Amniotic stem cell (primary cell): ENCODE results near the gene CDH1.
"Not testable (repeated sequence)": the region's sequence is repeated elsewhere in the genome, so short reads cannot be mapped to it uniquely, and the experiment has no call there.

Experiments
- DNase-seq: peaks from one replicate; lab custom pipeline; 2025; lab: John Stamatoyannopoulos, UW

CDH1 gene

GRCh38 chr16:68737046-68737729, at the start of gene CDH1:
Gene CDH1, plus strand, starts transcription at chr16:68737292. Its CDS starts 124 bp downstream, at chr16:68737416.
- no peak for DNase-seq

GRCh38 chr16:68689921-68690320, 47.2 kb upstream of the CDH1 start:
- DNase-seq = no peak

DNA sequence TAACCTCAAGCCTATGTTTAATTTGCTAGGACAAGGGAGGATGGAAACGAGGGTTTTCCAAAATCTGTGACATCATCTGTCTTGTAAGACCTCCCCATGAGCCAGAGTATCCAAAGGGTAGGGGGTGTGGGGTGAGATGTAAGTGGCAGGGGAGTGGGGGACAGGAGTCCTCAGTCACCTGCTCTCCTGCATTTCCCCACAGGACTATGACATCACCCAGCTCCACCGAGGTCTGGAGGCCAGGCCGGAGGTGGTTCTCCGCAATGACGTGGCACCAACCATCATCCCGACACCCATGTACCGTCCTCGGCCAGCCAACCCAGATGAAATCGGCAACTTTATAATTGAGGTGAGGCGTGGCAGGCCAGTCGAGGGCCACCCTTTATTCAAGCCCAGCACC, 41.5 kb upstream of the CDH1 start:
- no peak for DNase-seq

DNA sequence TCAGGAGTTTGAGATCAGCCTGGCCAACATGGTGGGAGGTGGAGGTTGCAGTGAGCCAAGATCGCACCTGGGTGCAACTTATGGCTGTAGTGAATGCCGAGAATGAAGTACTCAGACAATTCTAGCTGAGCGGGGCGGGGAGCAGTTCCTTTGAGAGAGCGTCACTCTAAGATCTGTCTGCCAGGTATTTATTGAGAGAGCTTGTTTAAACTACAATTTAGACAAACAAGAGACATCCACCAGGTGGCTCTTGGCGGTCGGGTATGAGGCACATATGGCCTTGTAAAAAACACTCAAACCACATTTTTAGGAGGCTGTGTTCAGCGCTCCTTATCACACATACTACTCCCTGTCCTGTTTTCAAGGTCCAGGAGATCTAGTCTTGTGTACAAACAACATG, 40.6 kb upstream of the CDH1 start:
- no peak for DNase-seq

- no peak for DNase-seq
These were observed 39.0 kb upstream of the CDH1 start for GRCh38 chr16:68698091-68698490.

DNA sequence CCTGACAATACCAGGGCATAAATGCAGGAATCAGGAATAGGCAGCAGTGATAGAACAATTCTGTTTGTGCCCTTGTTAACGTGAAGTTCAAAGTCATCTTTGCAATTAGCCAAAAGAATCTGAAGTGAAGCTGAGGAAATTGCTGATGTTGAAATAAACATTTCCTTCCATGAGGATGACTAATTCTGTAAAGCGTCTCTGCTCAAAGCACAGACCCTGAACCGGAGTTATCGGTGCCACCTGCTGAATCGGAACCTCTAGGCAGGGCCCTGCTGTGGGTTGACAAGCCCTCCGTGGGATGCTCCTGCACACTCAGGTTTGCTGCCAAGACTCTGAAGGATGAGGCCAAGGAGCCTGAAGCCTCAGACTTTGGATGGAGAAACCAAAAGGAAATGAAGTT, 37.0 kb upstream of the CDH1 start:
- DNase-seq = no peak

DNA sequence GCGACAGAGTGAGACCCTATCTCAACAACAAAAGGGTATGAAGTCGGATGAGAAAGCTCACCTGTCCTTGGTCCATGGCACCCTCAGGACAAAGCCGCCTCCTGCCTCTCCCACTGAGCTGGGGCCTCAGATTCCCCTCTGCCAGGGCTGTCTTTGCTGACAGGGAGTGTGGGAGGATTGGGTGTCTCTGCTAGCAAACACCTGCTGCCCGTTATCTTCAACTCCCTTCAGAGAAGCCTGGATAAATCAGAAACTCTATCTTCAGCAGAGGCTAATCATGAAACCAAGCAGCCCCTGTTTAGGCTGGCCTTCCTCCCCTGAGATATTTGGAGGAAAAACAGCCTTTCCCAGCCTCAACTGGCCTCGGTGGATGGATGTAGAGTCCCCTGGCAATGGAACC, 36.3 kb upstream of the CDH1 start:
- DNase-seq = no peak

GRCh38 chr16:68704232-68704867, 32.7 kb upstream of the CDH1 start:
- DNase-seq = peak; percentile 54

- DNase-seq = no peak
These were observed 29.5 kb upstream of the CDH1 start for GRCh38 chr16:68707340-68708152.

DNA sequence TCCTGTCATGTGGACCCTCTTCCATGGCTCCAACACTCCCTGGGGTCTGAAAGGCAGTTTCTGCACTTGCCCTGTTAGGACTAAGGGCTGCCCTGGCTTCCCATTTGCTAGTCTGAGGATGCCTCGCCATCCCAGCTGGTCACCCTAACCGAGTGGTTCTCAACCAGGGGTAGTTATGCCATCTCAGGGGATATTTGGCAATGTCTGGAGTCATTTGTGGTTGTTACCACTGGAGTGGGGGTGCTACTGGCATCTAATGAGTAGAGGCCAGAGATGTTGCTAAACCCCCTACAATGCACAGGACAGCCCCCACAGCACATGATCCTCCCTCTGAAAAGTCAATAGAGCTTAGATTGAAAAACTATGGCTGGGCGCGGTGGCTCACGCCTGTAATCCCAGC, 26.9 kb upstream of the CDH1 start:
- no peak for DNase-seq

- no peak for DNase-seq
These were observed 25.5 kb upstream of the CDH1 start for GRCh38 chr16:68711421-68712139.

DNA sequence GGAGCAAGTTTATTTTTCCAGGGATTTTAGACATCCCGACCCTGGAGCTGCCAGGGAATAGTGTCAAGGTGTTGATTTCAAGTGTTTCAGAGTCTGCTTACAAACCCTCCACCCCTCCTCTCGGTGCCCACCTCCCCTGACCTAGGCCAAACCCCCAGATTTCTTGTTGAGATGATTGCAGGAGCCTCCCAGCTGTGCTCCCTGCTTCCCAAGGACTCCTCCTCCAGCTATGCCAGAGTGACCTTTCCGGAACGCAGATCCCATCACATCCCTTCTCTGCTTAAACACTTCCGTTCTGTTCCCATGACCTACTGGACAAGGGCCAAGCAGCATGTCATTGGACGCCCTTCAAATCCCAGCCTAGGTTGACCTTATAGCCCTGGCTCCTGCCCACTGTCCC, 23.7 kb upstream of the CDH1 start:
- no peak for DNase-seq

- DNase-seq = no peak
These were observed 21.6 kb upstream of the CDH1 start for GRCh38 chr16:68715471-68715870.

GRCh38 chr16:68716516-68716915, 20.6 kb upstream of the CDH1 start:
- DNase-seq = not testable (repeated sequence)

- DNase-seq = no peak
These were observed 19.4 kb upstream of the CDH1 start for GRCh38 chr16:68717684-68718083.

DNA sequence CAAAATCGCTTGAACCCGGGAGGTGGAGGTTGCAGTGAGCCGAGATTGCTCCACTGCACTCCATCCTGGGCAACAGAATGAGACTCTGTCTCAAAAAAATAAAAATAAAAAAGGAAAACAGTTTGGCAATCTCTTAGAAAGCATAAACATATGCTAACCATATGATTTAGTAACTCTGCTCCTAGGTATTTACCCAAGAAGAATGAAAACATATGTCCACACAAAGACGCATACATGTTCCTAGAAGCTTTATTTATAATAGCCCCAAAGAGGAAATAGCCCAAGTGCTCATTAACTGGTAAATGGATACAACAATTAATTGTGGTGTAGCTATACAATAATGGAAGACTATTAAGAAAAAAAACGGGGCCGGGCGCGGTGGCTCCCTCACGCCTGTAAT, 18.5 kb upstream of the CDH1 start:
- DNase-seq = no peak

- DNase-seq = no peak
These were observed 17.1 kb upstream of the CDH1 start for GRCh38 chr16:68719993-68720489.

DNA sequence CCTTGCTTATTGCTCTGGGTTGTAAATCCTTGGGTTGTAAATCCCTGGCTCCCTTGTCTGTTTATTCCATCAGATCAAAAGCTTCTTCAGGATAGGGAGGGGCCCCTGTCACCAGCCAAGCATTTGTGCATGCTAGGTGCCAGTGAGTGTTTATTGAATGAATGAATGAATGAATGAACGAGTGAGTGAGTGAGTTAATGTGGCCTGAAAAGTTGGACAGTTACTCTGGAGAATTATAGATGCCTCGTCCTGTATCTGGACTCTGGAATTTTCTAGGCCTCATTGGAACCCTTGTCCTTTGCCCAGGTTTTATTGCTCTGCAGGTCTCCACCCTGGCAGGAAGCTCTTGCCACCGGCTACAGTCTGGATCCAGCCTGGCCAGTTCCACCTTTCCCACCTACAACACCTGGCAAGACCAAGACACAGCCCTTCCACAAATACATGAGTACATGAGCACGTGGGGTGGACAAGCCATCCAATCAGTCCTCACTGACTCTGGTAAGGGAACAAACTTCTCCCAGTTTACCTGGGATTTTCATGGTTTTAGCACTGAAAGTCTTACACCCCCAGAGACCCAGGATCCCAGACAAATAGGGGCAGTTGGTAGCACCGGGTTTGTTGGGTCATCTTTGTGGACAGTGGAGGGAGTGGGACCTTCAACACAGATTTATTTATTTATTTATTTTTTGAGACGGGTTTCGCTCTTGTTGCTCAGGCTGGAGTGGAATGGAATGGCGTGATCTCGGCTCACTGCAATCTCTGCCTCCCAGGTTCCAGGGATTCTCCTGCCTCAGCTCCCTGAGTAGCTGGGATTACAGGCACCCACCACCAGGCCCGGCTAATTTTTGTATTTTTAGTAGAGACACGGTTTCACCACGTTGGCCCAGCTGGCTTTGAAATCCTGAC, 14.7 kb upstream of the CDH1 start:
- no peak for DNase-seq

GRCh38 chr16:68724797-68725196, 12.3 kb upstream of the CDH1 start:
- no peak for DNase-seq

- DNase-seq = no peak
These were observed 8.6 kb upstream of the CDH1 start for GRCh38 chr16:68728523-68728922.

DNA sequence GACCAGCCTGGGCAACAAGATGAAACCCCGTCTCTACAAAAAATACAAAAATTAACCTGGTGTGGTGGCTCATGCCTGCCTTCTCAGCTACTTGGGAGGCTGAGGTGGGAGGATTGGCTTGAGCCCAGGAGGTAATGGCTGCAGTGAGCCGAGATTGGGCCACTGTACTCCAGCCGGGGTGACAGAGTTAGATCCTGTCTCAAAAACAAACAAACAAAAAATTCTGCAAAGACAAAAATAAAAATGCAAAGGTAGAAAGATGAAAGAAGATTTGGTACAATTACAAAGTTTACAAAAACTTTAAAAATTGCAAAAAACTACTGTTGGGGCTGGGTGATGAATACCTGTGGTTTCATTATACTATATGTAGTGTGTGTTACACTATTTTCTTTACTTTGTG, 5.5 kb upstream of the CDH1 start:
- DNase-seq = no peak
